H54 (cell line): ENCODE measurements around the gene AGXT.

Source experiments
- DNase-seq: peaks from one replicate; pipeline ENCODE4 v3.0.0; 2011; ENCODE audit warnings: low spot score, mixed read lengths; ENCODE audit not compliant: insufficient read length
- FAIRE-seq: peaks from 3 replicates; lab custom pipeline; 2011; peaks lifted over from hg19 to GRCh38; lab: Jason Lieb, UNC
- POLR2A ChIP-seq: IDR thresholded peaks from 2 replicates; pipeline ENCODE4 v1.6.1; 2011; ENCODE audit warnings: low read depth, mild to moderate bottlenecking, low read length

Gene AGXT

GRCh38 chr2:240851078-240851991 is 17.3 kb upstream of the AGXT start:
- FAIRE-seq, result no peak

GRCh38 chr2:240852671-240853314 is 15.8 kb upstream of the AGXT start:
- DNase-seq (no peak), FAIRE-seq (no peak)
- TF ChIP-seq POLR2A, result no peak

More at GRCh38 chr2:240851078-240851991, 17.3 kb upstream of the AGXT start:
- TF ChIP-seq POLR2A, result no peak
- DNase-seq, result peak; percentile 89

GRCh38 chr2:240855670-240856069 is 13.0 kb upstream of the AGXT start:
- FAIRE-seq (no peak), DNase-seq (no peak)
- TF ChIP-seq POLR2A, result no peak

GRCh38 chr2:240856151-240856980 is 12.3 kb upstream of the AGXT start:
- TF ChIP-seq POLR2A, result no peak
- FAIRE-seq (no peak), DNase-seq (no peak)

- DNase-seq (no peak), FAIRE-seq (no peak)
- TF ChIP-seq POLR2A, result no peak
These were observed 11.3 kb upstream of the AGXT start for GRCh38 chr2:240857039-240858008.

- no peak for FAIRE-seq
- DNase-seq, result no peak
- no peak for TF ChIP-seq POLR2A
These were observed 10.3 kb upstream of the AGXT start for GRCh38 chr2:240858321-240858720.

- no peak for TF ChIP-seq POLR2A
- FAIRE-seq, result no peak
- no peak for DNase-seq
These were observed 9.8 kb upstream of the AGXT start for GRCh38 chr2:240858871-240859270.

- no peak for TF ChIP-seq POLR2A
- DNase-seq, result no peak
- FAIRE-seq, result no peak
These were observed 7.1 kb upstream of the AGXT start for GRCh38 chr2:240861547-240861946.

- FAIRE-seq (no peak), DNase-seq (no peak)
- TF ChIP-seq POLR2A, result no peak
These were observed 4.1 kb upstream of the AGXT start for GRCh38 chr2:240864475-240864874.

GRCh38 chr2:240865391-240865790 is 3.2 kb upstream of the AGXT start:
- DNase-seq (no peak), FAIRE-seq (no peak)
- TF ChIP-seq POLR2A, result no peak

- DNase-seq (no peak), FAIRE-seq (no peak)
- no peak for TF ChIP-seq POLR2A
These were observed 708 bp downstream of the AGXT start for GRCh38 chr2:240869109-240869955.
